SU-DHL-6 (cell line): ENCODE results near the gene ZNF775.

Experiments used
- EZH2phosphoT487 ChIP-seq: fragments of 200-600 bp; sonication (generic), shearing (Covaris generic); conservative IDR thresholded peaks from 2 replicates; pipeline ENCODE4 v1.6.1; 2018; ENCODE audit warnings: mild to moderate bottlenecking, antibody characterized with exemption, low read length, moderate library complexity, mixed read lengths
- TF ChIP-seq, protein P1 (sequence below): fragments of 200-600 bp; sonication (generic); IDR thresholded peaks from one replicate; pipeline ENCODE4 v1.5.1; 2017; ENCODE audit warnings: antibody characterized with exemption, mild to moderate bottlenecking, low read length, moderate library complexity; ENCODE audit not compliant: insufficient read depth, poor library complexity, severe bottlenecking

DNA sequence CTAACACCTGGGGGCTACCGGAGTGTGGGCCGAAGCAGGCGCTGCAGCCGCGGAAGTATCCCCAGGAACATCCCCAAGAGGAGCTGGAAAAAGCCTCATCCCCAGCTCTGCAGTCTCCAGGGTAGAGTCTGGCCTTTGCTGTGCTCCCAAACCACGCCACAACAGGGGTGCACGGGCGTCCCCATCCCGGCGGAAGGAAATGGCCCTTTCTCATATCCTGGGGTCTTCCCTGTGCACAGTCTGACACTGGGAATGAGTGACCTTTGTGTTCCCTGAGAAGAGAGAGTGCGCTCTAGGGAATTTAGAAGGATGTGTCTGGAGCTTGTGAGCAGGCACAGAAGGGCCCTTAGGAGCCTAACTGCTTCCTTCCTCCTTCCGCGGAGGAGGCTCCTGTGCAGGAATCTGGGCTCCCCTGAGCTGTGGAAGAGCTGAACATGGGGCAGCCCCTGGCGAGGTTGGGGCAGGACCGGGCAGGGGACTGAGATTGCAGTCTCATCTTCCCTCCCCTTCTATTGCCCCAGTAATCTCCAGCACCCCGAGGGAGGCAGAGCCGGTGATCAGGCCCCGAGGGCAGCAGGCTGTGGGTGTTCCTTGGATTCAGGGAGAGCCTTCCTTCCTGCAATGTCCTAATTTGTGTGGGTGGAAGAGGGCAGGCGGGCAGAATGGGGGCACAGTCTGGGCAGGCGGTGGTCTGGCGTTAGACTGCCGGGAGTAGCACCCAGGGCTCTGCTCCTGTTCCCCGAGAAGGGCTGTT lies 9.2 kb upstream of the ZNF775 start:
- TF ChIP-seq, protein P1, sequence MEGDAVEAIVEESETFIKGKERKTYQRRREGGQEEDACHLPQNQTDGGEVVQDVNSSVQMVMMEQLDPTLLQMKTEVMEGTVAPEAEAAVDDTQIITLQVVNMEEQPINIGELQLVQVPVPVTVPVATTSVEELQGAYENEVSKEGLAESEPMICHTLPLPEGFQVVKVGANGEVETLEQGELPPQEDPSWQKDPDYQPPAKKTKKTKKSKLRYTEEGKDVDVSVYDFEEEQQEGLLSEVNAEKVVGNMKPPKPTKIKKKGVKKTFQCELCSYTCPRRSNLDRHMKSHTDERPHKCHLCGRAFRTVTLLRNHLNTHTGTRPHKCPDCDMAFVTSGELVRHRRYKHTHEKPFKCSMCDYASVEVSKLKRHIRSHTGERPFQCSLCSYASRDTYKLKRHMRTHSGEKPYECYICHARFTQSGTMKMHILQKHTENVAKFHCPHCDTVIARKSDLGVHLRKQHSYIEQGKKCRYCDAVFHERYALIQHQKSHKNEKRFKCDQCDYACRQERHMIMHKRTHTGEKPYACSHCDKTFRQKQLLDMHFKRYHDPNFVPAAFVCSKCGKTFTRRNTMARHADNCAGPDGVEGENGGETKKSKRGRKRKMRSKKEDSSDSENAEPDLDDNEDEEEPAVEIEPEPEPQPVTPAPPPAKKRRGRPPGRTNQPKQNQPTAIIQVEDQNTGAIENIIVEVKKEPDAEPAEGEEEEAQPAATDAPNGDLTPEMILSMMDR = no peak
- TF ChIP-seq EZH2phosphoT487 = no peak
